Endothelial cell of umbilical vein (primary cell): ENCODE results near the gene ZC3H15. TPM values are rescaled to one million over a fixed set of nuclear protein-coding genes. Genes with fewer than 3 reads are reported as not detected.

ENCODE experiments used
- BruUV-seq: library from RNA; stranded (reverse); fragments of 400-500 nt; replicated peaks from 2 replicates; lab custom pipeline; 2021; lab: Mats Ljungman, UMichigan
- CTCF ChIA-PET: fragments of 300-600, 350-600 bp; sonication (Branson Sonifier 250); formaldehyde crosslinking; loops from one replicate; lab custom pipeline; 2021; ENCODE audit warnings: antibody characterized with exemption, inconsistent platforms; lab: Charles Lee
- POLR2A ChIA-PET: fragments of 300-600, 350-600 bp; sonication (Branson Sonifier 250); formaldehyde crosslinking; loops from one replicate; lab custom pipeline; 2021; ENCODE audit warnings: antibody characterized with exemption, inconsistent platforms; lab: Charles Lee
- DNase-seq: peaks from one replicate; pipeline ENCODE4 v3.0.0-alpha.2; 2011; ENCODE audit warnings: low read depth, low spot score
- FAIRE-seq: peaks from 2 replicates; lab custom pipeline; 2011; peaks lifted over from hg19 to GRCh38; lab: Jason Lieb, UNC
- H2AFZ ChIP-seq: 2 replicates; pipeline ENCODE4 v1.6.0; 2012; ENCODE audit warnings: low read depth, low read length, control low read depth, inconsistent platforms
- H3K27ac ChIP-seq: 2 replicates; pipeline ENCODE4 v1.5.1; 2011; ENCODE audit warnings: low read depth, mild to moderate bottlenecking, control low read depth, low read length, moderate library complexity; ENCODE audit not compliant: insufficient read depth
- H3K27me3 ChIP-seq, 2 experiments: 2 replicates each; pipeline versions ENCODE4 v1.6.0 to v1.6.1; 2011; ENCODE audit warnings: low read length in 2 of 2, mixed read lengths in 1 of 2; ENCODE audit not compliant: control insufficient read depth in 2 of 2, insufficient read depth in 2 of 2
- H3K36me3 ChIP-seq, 2 experiments: 2 replicates in 1 of 2; 3 replicates in 1 of 2; pipeline ENCODE4 v1.5.1; 2011; ENCODE audit warnings: low read length in 2 of 2, mild to moderate bottlenecking in 1 of 2, moderate library complexity in 1 of 2; ENCODE audit not compliant: control insufficient read depth in 2 of 2, insufficient read depth in 2 of 2; ENCODE audit errors: extremely low read depth in 1 of 2
- H3K4me1 ChIP-seq: 3 replicates; pipeline ENCODE4 v1.5.1; 2011; ENCODE audit warnings: mild to moderate bottlenecking, low read length; ENCODE audit not compliant: control insufficient read depth, insufficient read depth; ENCODE audit errors: extremely low read depth
- H3K4me2 ChIP-seq: 2 replicates; pipeline ENCODE4 v1.6.1; 2011; ENCODE audit warnings: low read length, control low read depth, mixed read lengths; ENCODE audit not compliant: insufficient read depth
- H3K4me3 ChIP-seq, 3 experiments: fragments of 200-600 bp in 1 of 3; sonication (generic), shearing (Covaris generic) in 1 of 3; replicated peaks in 1 of 3; 2 replicates each; pipeline ENCODE4 v1.5.1; 2011 to 2016; ENCODE audit warnings: control low read depth in 3 of 3, low read length in 3 of 3, mild to moderate bottlenecking in 2 of 3, inconsistent platforms in 1 of 3, low read depth in 1 of 3, moderate library complexity in 1 of 3; ENCODE audit not compliant: insufficient read depth in 1 of 3
- H3K79me2 ChIP-seq: 2 replicates; pipeline ENCODE4 v1.6.0; 2012; ENCODE audit warnings: low read length, inconsistent platforms; ENCODE audit not compliant: control insufficient read depth, insufficient read depth
- H3K9ac ChIP-seq: replicated peaks from 2 replicates; pipeline ENCODE3; 2011; ENCODE audit warnings: low read length, control low read depth; ENCODE audit not compliant: insufficient read depth; ENCODE audit errors: extremely low read depth
- H3K9me1 ChIP-seq: replicated peaks from 3 replicates; pipeline ENCODE4 v1.6.0; 2011; ENCODE audit warnings: mild to moderate bottlenecking, low read length; ENCODE audit not compliant: control insufficient read depth, insufficient read depth; ENCODE audit errors: extremely low read depth
- H3K9me3 ChIP-seq: replicated peaks from 2 replicates; pipeline ENCODE4 v1.5.1; 2012; ENCODE audit warnings: low read length, inconsistent platforms; ENCODE audit not compliant: control insufficient read depth, insufficient read depth
- H4K20me1 ChIP-seq: replicated peaks from 2 replicates; pipeline ENCODE3; 2011; ENCODE audit warnings: mild to moderate bottlenecking, low read length; ENCODE audit not compliant: control insufficient read depth, insufficient read depth; ENCODE audit errors: extremely low read depth
- EZH2 ChIP-seq: IDR thresholded peaks from 2 replicates; pipeline ENCODE4 v1.6.1; 2012; ENCODE audit warnings: borderline replicate concordance, low read depth, mild to moderate bottlenecking, moderate library complexity, low read length, inconsistent platforms; ENCODE audit not compliant: severe bottlenecking
- FOS ChIP-seq: IDR thresholded peaks from 2 replicates; pipeline ENCODE4 v1.6.1; 2011; ENCODE audit warnings: mild to moderate bottlenecking, low read length, moderate library complexity, borderline replicate concordance; ENCODE audit not compliant: insufficient read depth
- GATA2 ChIP-seq: IDR thresholded peaks from 2 replicates; pipeline ENCODE4 v1.7.0; 2011; ENCODE audit warnings: low read depth, mild to moderate bottlenecking, moderate library complexity, mixed read lengths, low read length; ENCODE audit not compliant: insufficient read length, insufficient read depth
- JUN ChIP-seq: IDR thresholded peaks from 2 replicates; pipeline ENCODE4 v1.6.1; 2011; ENCODE audit warnings: borderline replicate concordance, low read depth; ENCODE audit not compliant: insufficient read length, insufficient read depth
- MAX ChIP-seq: IDR thresholded peaks from 2 replicates; pipeline ENCODE4 v1.6.1; 2011; ENCODE audit not compliant: insufficient read depth, insufficient read length
- MYC ChIP-seq: IDR thresholded peaks from one replicate; pipeline ENCODE4 v1.6.1; 2011; ENCODE audit warnings: mild to moderate bottlenecking, low read depth, low read length
- POLR2A ChIP-seq: IDR thresholded peaks from 2 replicates; pipeline ENCODE4 v1.6.1; 2012; ENCODE audit warnings: low read depth, mild to moderate bottlenecking, control low read depth, low read length
- POLR2AphosphoS5 ChIP-seq: IDR thresholded peaks from 2 replicates; pipeline ENCODE4 v1.6.1; 2012; ENCODE audit warnings: low read depth, mild to moderate bottlenecking, control low read depth, low read length, moderate library complexity; ENCODE audit not compliant: insufficient read depth
- dilution Hi-C: fragments of 300-500 bp; cut with MboI; formaldehyde crosslinking; loops from one replicate; pipeline ENCODE4 v1.15.0; 2019; ENCODE audit warnings: low sequenced_read_pairs; ENCODE audit not compliant: extremely low pct_ligation_motif_present
- intact Hi-C: fragments of 100-400 bp; cut with micrococcal nuclease; formaldehyde crosslinking; loops from one replicate; pipeline ENCODE4 v1.10.0; 2022
- polyA plus RNA-seq, 4 experiments: library from polyadenylated mRNA; depleted of rRNA in 3 of 4; stranded (reverse) in 3 of 4; unstranded in 1 of 4; fragments of >200 nt; gene quantifications; 2 replicates each; pipeline versions ENCODE4 v1.2.1 to v1.2.3, GENCODE V29; 2011 to 2012; ENCODE audit warnings: missing spikeins in 1 of 4
- total RNA-seq: library from RNA; stranded (reverse); gene quantifications from 2 replicates; pipeline ENCODE4 v1.2.3, GENCODE V29; 2021
- TF ChIP-seq, protein P1 (sequence below), 2 donors: IDR thresholded peaks; 1 replicate in 1 of 2; 2 replicates in 1 of 2; pipeline ENCODE4 v1.5.1; 2011; ENCODE audit warnings: low read length in 2 of 2, mild to moderate bottlenecking in 2 of 2, moderate library complexity in 2 of 2, control low read depth in 1 of 2, inconsistent platforms in 1 of 2, low read depth in 1 of 2; ENCODE audit not compliant: insufficient read depth in 1 of 2; ENCODE audit errors: extremely low read depth in 1 of 2

ZC3H15 gene
- total and polyA plus RNA-seq, 2 donors (not counting 3 experiments of a cell fraction or from before 2014, with no cell fraction given): 24.1 to 65.1 TPM

- POLR2A ChIA-PET: no interaction called here
- no peaks in the 10 kb centered on the region for H3K9me1 ChIP-seq
- CTCF ChIA-PET: no interaction called here
- peaks cover 39% of the 10 kb centered on the region for H3K4me1 ChIP-seq
- FAIRE-seq (no peak), DNase-seq (no peak)
- no TSS peak for BruUV-seq
- intact Hi-C loops (loop anchor here (1.0 kb wide), 1 partner anchor 8 kb away; no protein-coding TSS in a partner anchor), dilution Hi-C loops (no loop called here)
- no peaks in the 10 kb centered on the region for H3K9me3 ChIP-seq
- H3K27ac ChIP-seq: no peak overlapping the region
- H3K27me3 ChIP-seq: no peaks in the 10 kb centered on the region
- no peak for TF ChIP-seq GATA2
- TF ChIP-seq MAX: no peak
- no peak for TF ChIP-seq MYC
- TF ChIP-seq JUN: no peak
- TF ChIP-seq EZH2: no peak
- no peak for TF ChIP-seq POLR2AphosphoS5
- no peak for TF ChIP-seq FOS
- TF ChIP-seq, protein P1, sequence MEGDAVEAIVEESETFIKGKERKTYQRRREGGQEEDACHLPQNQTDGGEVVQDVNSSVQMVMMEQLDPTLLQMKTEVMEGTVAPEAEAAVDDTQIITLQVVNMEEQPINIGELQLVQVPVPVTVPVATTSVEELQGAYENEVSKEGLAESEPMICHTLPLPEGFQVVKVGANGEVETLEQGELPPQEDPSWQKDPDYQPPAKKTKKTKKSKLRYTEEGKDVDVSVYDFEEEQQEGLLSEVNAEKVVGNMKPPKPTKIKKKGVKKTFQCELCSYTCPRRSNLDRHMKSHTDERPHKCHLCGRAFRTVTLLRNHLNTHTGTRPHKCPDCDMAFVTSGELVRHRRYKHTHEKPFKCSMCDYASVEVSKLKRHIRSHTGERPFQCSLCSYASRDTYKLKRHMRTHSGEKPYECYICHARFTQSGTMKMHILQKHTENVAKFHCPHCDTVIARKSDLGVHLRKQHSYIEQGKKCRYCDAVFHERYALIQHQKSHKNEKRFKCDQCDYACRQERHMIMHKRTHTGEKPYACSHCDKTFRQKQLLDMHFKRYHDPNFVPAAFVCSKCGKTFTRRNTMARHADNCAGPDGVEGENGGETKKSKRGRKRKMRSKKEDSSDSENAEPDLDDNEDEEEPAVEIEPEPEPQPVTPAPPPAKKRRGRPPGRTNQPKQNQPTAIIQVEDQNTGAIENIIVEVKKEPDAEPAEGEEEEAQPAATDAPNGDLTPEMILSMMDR (IDR thresholded peaks at IDR 0.05; ENCODE audit: extremely low read depth in 1 of 2, insufficient read depth in 1 of 2, low read depth in 1 of 2, low read length in 2 of 2): no peak
- TF ChIP-seq POLR2A: no peak
- H3K4me2 ChIP-seq: no peak overlapping the region
- no peaks in the 10 kb centered on the region for H3K79me2 ChIP-seq
- H2AFZ ChIP-seq: no peak overlapping the region
- H4K20me1 ChIP-seq: no peaks in the 10 kb centered on the region
- H3K4me3 ChIP-seq: no peak overlapping the region
- H3K9ac ChIP-seq: no peak overlapping the region
- no peaks in the 10 kb centered on the region for H3K36me3 ChIP-seq
These were observed 54.9 kb downstream of the ZC3H15 start for GRCh38 chr2:186540941-186541340.
